H9 (cell line): ENCODE results near the gene KIAA1328. TPM values are rescaled to one million over a fixed set of nuclear protein-coding genes. Genes with fewer than 3 reads are reported as not detected.

ENCODE experiments used
- DNase-seq: peaks from one replicate; pipeline ENCODE4 v3.0.0-alpha.2; 2017
- H2AFZ ChIP-seq: one replicate; pipeline ENCODE4 v1.6.1; 2013; ENCODE audit warnings: mild to moderate bottlenecking, low read length, control low read depth, moderate library complexity
- H2AK5ac ChIP-seq: 2 replicates; pipeline ENCODE4 v1.6.1; 2013; ENCODE audit warnings: low read length, control low read depth, mixed read lengths; ENCODE audit not compliant: insufficient read length
- H2BK120ac ChIP-seq: one replicate; pipeline ENCODE4 v1.6.1; 2013; ENCODE audit warnings: low read depth, mild to moderate bottlenecking, low read length, control low read depth, inconsistent platforms; ENCODE audit not compliant: poor library complexity, severe bottlenecking
- H2BK12ac ChIP-seq: 2 replicates; pipeline ENCODE4 v1.6.1; 2013; ENCODE audit warnings: low read length, control low read depth, mixed read lengths, low read depth; ENCODE audit not compliant: insufficient read length
- H2BK15ac ChIP-seq: 2 replicates; pipeline ENCODE4 v1.6.1; 2013; ENCODE audit warnings: low read depth, low read length, control low read depth
- H2BK20ac ChIP-seq: one replicate; pipeline ENCODE4 v1.6.1; 2013; ENCODE audit warnings: low read depth, mild to moderate bottlenecking, low read length, control low read depth, inconsistent platforms; ENCODE audit not compliant: poor library complexity, severe bottlenecking
- H2BK5ac ChIP-seq: 2 replicates; pipeline ENCODE4 v1.6.1; 2013; ENCODE audit warnings: low read length, control low read depth, mixed read lengths; ENCODE audit not compliant: insufficient read length
- H3K14ac ChIP-seq: 2 replicates; pipeline ENCODE4 v1.6.1; 2013; ENCODE audit warnings: low read length, control low read depth; ENCODE audit not compliant: insufficient read depth
- H3K18ac ChIP-seq: 2 replicates; pipeline ENCODE4 v1.6.1; 2013; ENCODE audit warnings: low read depth, mild to moderate bottlenecking, mixed read lengths, low read length, control low read depth; ENCODE audit not compliant: insufficient read length
- H3K23ac ChIP-seq: 2 replicates; pipeline ENCODE4 v1.6.1; 2013; ENCODE audit warnings: low read length, control low read depth, mixed read lengths, low read depth; ENCODE audit not compliant: insufficient read length
- H3K23me2 ChIP-seq: 2 replicates; pipeline ENCODE4 v1.6.1; 2013; ENCODE audit warnings: low read depth, mild to moderate bottlenecking, mixed read lengths, low read length, control low read depth; ENCODE audit not compliant: insufficient read length, poor library complexity, severe bottlenecking
- H3K27ac ChIP-seq: 2 replicates; pipeline ENCODE4 v1.5.1; 2013; ENCODE audit warnings: low read length, control low read depth, mixed read lengths, low read depth; ENCODE audit not compliant: insufficient read length
- H3K27me3 ChIP-seq: 2 replicates; pipeline ENCODE4 v1.6.1; 2013; ENCODE audit warnings: low read length, control low read depth, inconsistent platforms; ENCODE audit not compliant: insufficient read depth
- H3K4ac ChIP-seq: 2 replicates; pipeline ENCODE4 v1.6.1; 2013; ENCODE audit warnings: low read depth, mild to moderate bottlenecking, control low read depth, inconsistent platforms, low read length, moderate library complexity
- H3K4me1 ChIP-seq: 2 replicates; pipeline ENCODE4 v1.6.1; 2013; ENCODE audit warnings: low read length, control low read depth, inconsistent platforms; ENCODE audit not compliant: insufficient read depth
- H3K4me2 ChIP-seq: 2 replicates; pipeline ENCODE4 v1.6.1; 2013; ENCODE audit warnings: low read length, control low read depth, mixed read lengths; ENCODE audit not compliant: insufficient read length, insufficient read depth
- H3K56ac ChIP-seq: 2 replicates; pipeline ENCODE4 v1.6.1; 2013; ENCODE audit warnings: low read depth, mild to moderate bottlenecking, mixed read lengths, low read length, control low read depth; ENCODE audit not compliant: insufficient read length
- H3K79me1 ChIP-seq: 2 replicates; pipeline ENCODE4 v1.6.1; 2013; ENCODE audit warnings: low read depth, mild to moderate bottlenecking, moderate library complexity, low read length, control low read depth, inconsistent platforms; ENCODE audit not compliant: insufficient read depth, poor library complexity, severe bottlenecking
- H3K79me2 ChIP-seq: 2 replicates; pipeline ENCODE4 v1.6.1; 2013; ENCODE audit warnings: low read length, control low read depth, inconsistent platforms; ENCODE audit not compliant: insufficient read depth
- H3K9ac ChIP-seq: 2 replicates; pipeline ENCODE4 v1.6.1; 2013; ENCODE audit warnings: low read length, control low read depth, mixed read lengths; ENCODE audit not compliant: insufficient read length; ENCODE audit errors: extremely low read depth
- H3K9me3 ChIP-seq: one replicate; pipeline ENCODE4 v1.6.1; 2013; ENCODE audit warnings: low read depth, low read length, inconsistent platforms; ENCODE audit not compliant: control insufficient read depth
- H3T11ph ChIP-seq: one replicate; pipeline ENCODE4 v1.6.1; 2013; ENCODE audit warnings: mild to moderate bottlenecking, low read length, control low read depth, inconsistent platforms
- H4K20me1 ChIP-seq: one replicate; pipeline ENCODE4 v1.6.1; 2013; ENCODE audit not compliant: control insufficient read depth, insufficient read length, insufficient read depth
- H4K5ac ChIP-seq: 2 replicates; pipeline ENCODE4 v1.6.1; 2013; ENCODE audit warnings: low read depth, mild to moderate bottlenecking, mixed read lengths, low read length, control low read depth; ENCODE audit not compliant: insufficient read length
- H4K8ac ChIP-seq: replicated peaks from 2 replicates; pipeline ENCODE4 v1.6.1; 2013; ENCODE audit warnings: low read length, control low read depth, mixed read lengths, low read depth; ENCODE audit not compliant: insufficient read length
- H4K91ac ChIP-seq: 2 replicates; pipeline ENCODE4 v1.6.1; 2013; ENCODE audit warnings: low read depth, mild to moderate bottlenecking, moderate library complexity, mixed read lengths, low read length, control low read depth; ENCODE audit not compliant: insufficient read length
- H3K27ac Mint-ChIP-seq, 3 experiments: 2 replicates in 2 of 3; 3 replicates in 1 of 3; pipeline ENCODE4 v1.8.0; 2020 to 2021; ENCODE audit warnings: mixed read lengths in 3 of 3, mild to moderate bottlenecking in 1 of 3, moderate library complexity in 1 of 3
- H3K27me3 Mint-ChIP-seq: 2 replicates; pipeline ENCODE4 v1.8.0; 2021; ENCODE audit warnings: low read depth, mild to moderate bottlenecking, moderate library complexity, mixed read lengths
- H3K36me3 Mint-ChIP-seq, 3 experiments: 2 replicates in 2 of 3; 3 replicates in 1 of 3; pipeline ENCODE4 v1.8.0; 2020 to 2021; ENCODE audit warnings: low read depth in 3 of 3, mixed read lengths in 3 of 3; ENCODE audit not compliant: insufficient read depth in 1 of 3
- H3K4me1 Mint-ChIP-seq, 2 experiments: 2 replicates each; pipeline ENCODE4 v1.8.0; 2020; ENCODE audit warnings: mixed read lengths in 2 of 2
- H3K4me3 Mint-ChIP-seq, 2 experiments: 2 replicates in 1 of 2; 3 replicates in 1 of 2; pipeline ENCODE4 v1.8.0; 2020 to 2021; ENCODE audit warnings: mild to moderate bottlenecking in 2 of 2, mixed read lengths in 2 of 2, moderate library complexity in 1 of 2
- H3K9me3 Mint-ChIP-seq, 2 experiments: 2 replicates in 1 of 2; 3 replicates in 1 of 2; pipeline ENCODE4 v1.8.0; 2020; ENCODE audit warnings: mild to moderate bottlenecking in 2 of 2, mixed read lengths in 2 of 2, moderate library complexity in 1 of 2
- total RNA-seq: library from RNA; stranded (reverse); gene quantifications from 2 replicates; pipeline ENCODE4 v1.2.1, GENCODE V29; 2021
- TF ChIP-seq, protein P1 (sequence below): fragments of 200-600 bp; sonication (generic); conservative IDR thresholded peaks from 3 replicates; pipeline ENCODE4 v1.8.0; 2021; ENCODE audit warnings: antibody characterized with exemption, mild to moderate bottlenecking

Gene KIAA1328
- total RNA-seq, 1 experiment from 2014 or later: 4.9 TPM

DNA sequence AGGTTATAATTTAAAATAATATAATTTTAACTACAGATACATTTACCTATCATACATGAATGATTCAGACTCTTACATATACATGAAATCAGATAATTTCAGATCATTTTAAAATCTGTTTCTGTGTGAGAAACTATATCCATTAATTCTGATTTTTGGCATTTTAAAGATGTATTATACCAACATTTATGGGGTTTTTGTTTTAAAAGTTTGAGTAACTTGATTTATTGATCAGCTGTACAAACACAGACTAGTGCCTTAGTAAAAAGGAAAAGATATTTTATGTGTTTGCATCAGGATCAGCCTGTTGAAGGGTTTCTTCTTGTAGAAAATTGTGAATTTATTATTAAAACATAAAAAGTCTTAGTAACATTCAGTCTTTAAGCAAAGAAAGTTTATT lies 59.9 kb downstream of the KIAA1328 start:
- Mint-ChIP-seq H3K4me1 (peaks cover 22 to 26% of the 10 kb centered on the region in 2 experiments), H3K4me3 (no peak overlapping the region)
- no peak overlapping the region for H3K27ac ChIP-seq

More for the DNA sequence above, 59.9 kb downstream of the KIAA1328 start:
- Mint-ChIP-seq H3K27ac (no peak overlapping the region), H3K27me3 (no peaks in the 10 kb centered on the region), H3K9me3 (no peaks in the 10 kb centered on the region), H3K36me3 (no peaks in the 10 kb centered on the region)
- no peak overlapping the region for H4K91ac ChIP-seq
- H4K8ac ChIP-seq: no peak overlapping the region
- TF ChIP-seq, protein P1, sequence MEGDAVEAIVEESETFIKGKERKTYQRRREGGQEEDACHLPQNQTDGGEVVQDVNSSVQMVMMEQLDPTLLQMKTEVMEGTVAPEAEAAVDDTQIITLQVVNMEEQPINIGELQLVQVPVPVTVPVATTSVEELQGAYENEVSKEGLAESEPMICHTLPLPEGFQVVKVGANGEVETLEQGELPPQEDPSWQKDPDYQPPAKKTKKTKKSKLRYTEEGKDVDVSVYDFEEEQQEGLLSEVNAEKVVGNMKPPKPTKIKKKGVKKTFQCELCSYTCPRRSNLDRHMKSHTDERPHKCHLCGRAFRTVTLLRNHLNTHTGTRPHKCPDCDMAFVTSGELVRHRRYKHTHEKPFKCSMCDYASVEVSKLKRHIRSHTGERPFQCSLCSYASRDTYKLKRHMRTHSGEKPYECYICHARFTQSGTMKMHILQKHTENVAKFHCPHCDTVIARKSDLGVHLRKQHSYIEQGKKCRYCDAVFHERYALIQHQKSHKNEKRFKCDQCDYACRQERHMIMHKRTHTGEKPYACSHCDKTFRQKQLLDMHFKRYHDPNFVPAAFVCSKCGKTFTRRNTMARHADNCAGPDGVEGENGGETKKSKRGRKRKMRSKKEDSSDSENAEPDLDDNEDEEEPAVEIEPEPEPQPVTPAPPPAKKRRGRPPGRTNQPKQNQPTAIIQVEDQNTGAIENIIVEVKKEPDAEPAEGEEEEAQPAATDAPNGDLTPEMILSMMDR: no peak
- no peaks in the 10 kb centered on the region for H3K79me2 ChIP-seq
- no peaks in the 10 kb centered on the region for H3K23me2 ChIP-seq
- no peaks in the 10 kb centered on the region for H3K79me1 ChIP-seq
- H2AFZ ChIP-seq: no peak overlapping the region
- no peak overlapping the region for H3K4me2 ChIP-seq
- H3K14ac ChIP-seq: no peak overlapping the region
- no peaks in the 10 kb centered on the region for H3K9me3 ChIP-seq
- H2BK12ac ChIP-seq: no peak overlapping the region
- H4K20me1 ChIP-seq: no peaks in the 10 kb centered on the region
- H3K18ac ChIP-seq: no peak overlapping the region
- no peaks in the 10 kb centered on the region for H3K27me3 ChIP-seq
- no peak overlapping the region for H2BK120ac ChIP-seq
- no peak overlapping the region for H4K5ac ChIP-seq
- no peak overlapping the region for H2BK20ac ChIP-seq
- H3K4ac ChIP-seq: no peak overlapping the region
- no peak overlapping the region for H2BK5ac ChIP-seq
- no peak overlapping the region for H2AK5ac ChIP-seq
- no peak overlapping the region for H2BK15ac ChIP-seq
- no peak for DNase-seq
- H3K9ac ChIP-seq: no peak overlapping the region
- H3T11ph ChIP-seq: no peak overlapping the region
- H3K4me1 ChIP-seq: no peaks in the 10 kb centered on the region
- H3K56ac ChIP-seq: no peak overlapping the region
- no peak overlapping the region for H3K23ac ChIP-seq
